Type B pancreatic cell (in vitro differentiated cells): Measurements from ENCODE around the gene AGMO. TPM values are rescaled to one million over a fixed set of nuclear protein-coding genes. Genes with fewer than 3 reads are reported as not detected.

ENCODE experiments used
- DNase-seq: peaks from one replicate; pipeline ENCODE4 v3.0.0; 2021; ENCODE audit warnings: mixed read lengths; ENCODE audit not compliant: unreplicated experiment; ENCODE audit errors: extremely low spot score
- H3K27ac Mint-ChIP-seq: 2 replicates; pipeline ENCODE4 v1.8.0; 2021; ENCODE audit warnings: mild to moderate bottlenecking, mixed read lengths
- H3K27me3 Mint-ChIP-seq: 2 replicates; pipeline ENCODE4 v1.8.0; 2021; ENCODE audit warnings: mixed read lengths
- H3K36me3 Mint-ChIP-seq: 2 replicates; pipeline ENCODE4 v1.8.0; 2021; ENCODE audit warnings: mixed read lengths
- H3K4me1 Mint-ChIP-seq: one replicate; pipeline ENCODE4 v1.8.0; 2021; ENCODE audit warnings: mixed read lengths; ENCODE audit not compliant: unreplicated experiment
- H3K4me3 Mint-ChIP-seq: 2 replicates; pipeline ENCODE4 v1.8.0; 2021; ENCODE audit warnings: mild to moderate bottlenecking, mixed read lengths
- H3K9me3 Mint-ChIP-seq: 2 replicates; pipeline ENCODE4 v1.8.0; 2021; ENCODE audit warnings: mixed read lengths
- CTCF ChIP-seq: fragments of 200-600 bp; sonication (generic); conservative IDR thresholded peaks from 2 replicates; pipeline ENCODE4 v1.5.0; 2021; ENCODE audit warnings: antibody characterized with exemption, mild to moderate bottlenecking
- total RNA-seq: library from RNA; stranded (reverse); gene quantifications from 2 replicates; pipeline ENCODE4 v1.2.1, GENCODE V29; 2021; ENCODE audit warnings: low replicate concordance

Gene AGMO
- total RNA-seq, 1 donor from 2014 or later: 0.41 TPM

- no peak for TF ChIP-seq CTCF
- no peaks in the 10 kb centered on the region for H3K4me1 Mint-ChIP-seq
- H3K9me3 Mint-ChIP-seq: peaks cover under 1% of the 10 kb centered on the region
Observed at GRCh38 chr7:15515252-15515651, 46.6 kb downstream of the AGMO start.

DNA sequence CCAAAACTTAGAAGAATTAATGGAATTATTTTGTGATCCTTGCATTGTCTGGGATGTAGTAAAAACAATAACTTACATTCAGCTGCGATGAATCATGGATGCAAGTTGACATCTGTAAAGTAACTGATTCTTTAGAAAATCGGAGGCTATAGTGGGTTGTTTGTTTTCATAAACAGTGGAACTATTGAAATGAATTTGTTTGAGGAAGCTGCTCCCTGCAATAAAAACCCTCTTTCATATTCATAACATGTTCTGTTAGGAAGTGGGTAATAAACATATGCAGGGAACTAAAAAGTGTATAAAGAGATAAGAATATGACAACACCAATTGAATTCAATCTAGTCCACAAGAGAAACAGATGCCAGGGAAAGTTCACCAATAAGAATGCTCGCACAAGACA lies 53.6 kb downstream of the AGMO start:
- H3K27ac Mint-ChIP-seq: no peak overlapping the region
- no peaks in the 10 kb centered on the region for H3K9me3 Mint-ChIP-seq
- no peak for TF ChIP-seq CTCF
- DNase-seq: no peak
- H3K4me3 Mint-ChIP-seq: no peak overlapping the region
- H3K4me1 Mint-ChIP-seq: no peaks in the 10 kb centered on the region
- no peaks in the 10 kb centered on the region for H3K36me3 Mint-ChIP-seq
- no peaks in the 10 kb centered on the region for H3K27me3 Mint-ChIP-seq

More at GRCh38 chr7:15515252-15515651, 46.6 kb downstream of the AGMO start:
- no peak for DNase-seq
- Mint-ChIP-seq H3K27ac (no peak overlapping the region), H3K27me3 (no peaks in the 10 kb centered on the region), H3K36me3 (no peaks in the 10 kb centered on the region), H3K4me3 (no peak overlapping the region)

- Mint-ChIP-seq H3K27ac (no peak overlapping the region), H3K36me3 (no peaks in the 10 kb centered on the region), H3K9me3 (no peaks in the 10 kb centered on the region), H3K27me3 (no peaks in the 10 kb centered on the region), H3K4me3 (no peak overlapping the region), H3K4me1 (no peaks in the 10 kb centered on the region)
- no peak for DNase-seq
- no peak for TF ChIP-seq CTCF
Observed at GRCh38 chr7:15507708-15508107, 54.1 kb downstream of the AGMO start.

DNA sequence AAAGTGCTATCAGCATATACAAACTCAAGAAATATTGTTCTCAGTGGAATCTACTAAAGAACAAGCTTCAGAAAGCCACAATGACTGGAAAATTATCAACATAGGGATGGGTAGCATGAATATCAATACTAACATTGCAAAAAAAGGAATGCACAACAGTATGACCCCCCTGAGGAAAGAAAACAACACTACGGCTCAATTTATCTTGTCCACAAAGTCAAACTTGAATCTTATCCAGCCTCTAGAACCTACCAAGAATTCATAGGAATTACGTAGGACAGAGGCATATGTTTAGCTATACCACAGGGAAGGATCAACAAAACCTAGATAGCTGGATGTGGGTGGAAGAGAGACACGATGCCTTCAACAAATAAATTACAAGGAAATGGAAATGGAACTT lies 54.6 kb downstream of the AGMO start:
- H3K27ac Mint-ChIP-seq: no peak overlapping the region
- no peak overlapping the region for H3K4me3 Mint-ChIP-seq
- H3K4me1 Mint-ChIP-seq: peaks cover 5% of the 10 kb centered on the region
- no peak for TF ChIP-seq CTCF
- H3K27me3 Mint-ChIP-seq: no peaks in the 10 kb centered on the region
- H3K9me3 Mint-ChIP-seq: no peaks in the 10 kb centered on the region
- no peak for DNase-seq
- no peaks in the 10 kb centered on the region for H3K36me3 Mint-ChIP-seq

DNA sequence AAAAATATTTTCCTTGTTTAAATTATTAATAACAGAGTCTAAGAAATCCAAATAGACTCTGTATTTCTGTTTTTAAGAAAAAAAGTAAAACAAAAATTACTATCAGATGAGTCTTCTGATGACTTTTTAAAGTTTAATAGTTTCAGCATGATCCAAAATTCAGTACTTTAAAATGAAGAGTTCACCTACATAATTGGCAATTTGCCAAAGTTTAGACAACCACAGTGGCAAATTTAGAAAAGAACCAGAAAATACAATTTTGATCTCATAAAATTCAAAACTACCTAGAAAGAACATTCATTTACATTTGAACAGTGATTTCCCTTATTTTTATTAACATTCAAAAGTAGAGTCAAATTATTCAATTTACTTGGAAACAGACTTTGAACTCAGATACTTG lies 56.1 kb downstream of the AGMO start:
- Mint-ChIP-seq H3K27ac (no peak overlapping the region), H3K36me3 (no peaks in the 10 kb centered on the region), H3K4me3 (no peak overlapping the region), H3K4me1 (peaks cover 7% of the 10 kb centered on the region), H3K9me3 (no peaks in the 10 kb centered on the region), H3K27me3 (no peaks in the 10 kb centered on the region)
- TF ChIP-seq CTCF: no peak
- no peak for DNase-seq

DNA sequence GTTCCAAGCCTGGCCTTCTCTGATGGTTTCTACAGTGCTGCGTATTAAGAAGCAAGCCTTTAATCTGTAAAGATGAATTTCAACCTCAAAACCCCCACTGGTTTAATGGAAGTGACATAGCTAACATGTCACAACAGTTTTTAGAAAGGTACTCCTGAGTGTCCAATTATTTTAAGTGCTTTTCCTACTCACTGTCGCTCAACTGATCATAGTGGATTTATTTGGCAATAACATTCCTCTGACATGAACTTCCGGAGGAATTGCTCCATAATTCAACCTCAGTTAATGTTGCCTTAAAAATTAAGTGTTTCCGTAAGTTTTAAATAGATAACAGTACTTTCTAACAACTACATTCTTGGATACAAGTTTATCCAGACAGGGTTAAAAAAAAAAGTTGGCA lies 57.5 kb downstream of the AGMO start:
- Mint-ChIP-seq H3K4me3 (no peak overlapping the region), H3K27ac (no peak overlapping the region)
- TF ChIP-seq CTCF: no peak

More for the DNA sequence above, 57.5 kb downstream of the AGMO start:
- H3K9me3 Mint-ChIP-seq: no peaks in the 10 kb centered on the region
- no peaks in the 10 kb centered on the region for H3K27me3 Mint-ChIP-seq
- no peaks in the 10 kb centered on the region for H3K36me3 Mint-ChIP-seq
- H3K4me1 Mint-ChIP-seq: peaks cover 7% of the 10 kb centered on the region
- no peak for DNase-seq
